GDM1 (cell line): ENCODE results near the gene STAC.

ENCODE experiments used
- DNase-seq: peaks from one replicate; lab custom pipeline; 2025; lab: John Stamatoyannopoulos, UW

STAC gene

GRCh38 chr3:36380221-36381031 lies at the start of gene STAC:
STAC (plus strand) TSS chr3:36380504; CDS start chr3:36380644, 140 bp downstream.
- DNase-seq: no peak

GRCh38 chr3:36332139-36332538 lies 48.2 kb upstream of the STAC start:
- no peak for DNase-seq

GRCh38 chr3:36362216-36362615 lies 18.1 kb upstream of the STAC start:
- no peak for DNase-seq

- no peak for DNase-seq
Measured at GRCh38 chr3:36362973-36363372, 17.3 kb upstream of the STAC start.

- DNase-seq: no peak
Measured at GRCh38 chr3:36364260-36364659, 16.0 kb upstream of the STAC start.

GRCh38 chr3:36365829-36366228 lies 14.5 kb upstream of the STAC start:
- DNase-seq: no peak

GRCh38 chr3:36366308-36366707 lies 14.0 kb upstream of the STAC start:
- no peak for DNase-seq

GRCh38 chr3:36367912-36368573 lies 12.3 kb upstream of the STAC start:
- no peak for DNase-seq

- no peak for DNase-seq
Measured at GRCh38 chr3:36372534-36372935, 7.8 kb upstream of the STAC start.

GRCh38 chr3:36373084-36373483 lies 7.2 kb upstream of the STAC start:
- no peak for DNase-seq

GRCh38 chr3:36373666-36374065 lies 6.6 kb upstream of the STAC start:
- no peak for DNase-seq

- no peak for DNase-seq
Measured at GRCh38 chr3:36379872-36380220, 458 bp upstream of the STAC start.

- no peak for DNase-seq
Measured at GRCh38 chr3:36381311-36381956, 1.1 kb downstream of the STAC start.

- DNase-seq: no peak
Measured at GRCh38 chr3:36393563-36393962, 13.3 kb downstream of the STAC start.

GRCh38 chr3:36394176-36394575 lies 13.9 kb downstream of the STAC start:
- DNase-seq: no peak

- DNase-seq: no peak
Measured at GRCh38 chr3:36397841-36398240, 17.5 kb downstream of the STAC start.

GRCh38 chr3:36399933-36400332 lies 19.6 kb downstream of the STAC start:
- no peak for DNase-seq

GRCh38 chr3:36401056-36401455 lies 20.8 kb downstream of the STAC start:
- no peak for DNase-seq

GRCh38 chr3:36403661-36404060 lies 23.4 kb downstream of the STAC start:
- no peak for DNase-seq

- no peak for DNase-seq
Measured at GRCh38 chr3:36405190-36405589, 24.9 kb downstream of the STAC start.

GRCh38 chr3:36408146-36408545 lies 27.8 kb downstream of the STAC start:
- DNase-seq: no peak

- DNase-seq: no peak
Measured at GRCh38 chr3:36409862-36410261, 29.6 kb downstream of the STAC start.

GRCh38 chr3:36411587-36411986 lies 31.3 kb downstream of the STAC start:
- DNase-seq: no peak
